Measurements from ENCODE around the gene CD276.

Gene CD276

GRCh38 chr15:73679180-73679579, 5.0 kb upstream of the CD276 start:
- no peak overlapping the region for H3K27ac ChIP-seq
- TF ChIP-seq ZFX (IDR thresholded peaks at IDR 0.05) = no peak
- no peak for TF ChIP-seq CTCF (conservative IDR thresholded peaks at IDR 0.05)

GRCh38 chr15:73679964-73680363, 4.2 kb upstream of the CD276 start:
- no peak overlapping the region for H3K27ac ChIP-seq
- TF ChIP-seq CTCF (conservative IDR thresholded peaks at IDR 0.05) = no peak
- no peak for TF ChIP-seq ZFX (IDR thresholded peaks at IDR 0.05)

- TF ChIP-seq ZFX (IDR thresholded peaks at IDR 0.05) = no peak
- TF ChIP-seq CTCF (conservative IDR thresholded peaks at IDR 0.05) = no peak
- H3K27ac ChIP-seq = no peak overlapping the region
Measured at GRCh38 chr15:73680549-73680948, 3.6 kb upstream of the CD276 start.

GRCh38 chr15:73681063-73681462, 3.1 kb upstream of the CD276 start:
- no peak for TF ChIP-seq ZFX (IDR thresholded peaks at IDR 0.05)
- no peak for TF ChIP-seq CTCF (conservative IDR thresholded peaks at IDR 0.05)

GRCh38 chr15:73681856-73682599, 2.2 kb upstream of the CD276 start:
- H3K27ac ChIP-seq = no peak overlapping the region
- TF ChIP-seq ZFX (IDR thresholded peaks at IDR 0.05) (no peak), CTCF (conservative IDR thresholded peaks at IDR 0.05) (no peak)

More at GRCh38 chr15:73681063-73681462, 3.1 kb upstream of the CD276 start:
- no peak overlapping the region for H3K27ac ChIP-seq

GRCh38 chr15:73682600-73683090, 1.5 kb upstream of the CD276 start:
- H3K27ac ChIP-seq = no peak overlapping the region
- TF ChIP-seq ZFX (IDR thresholded peaks at IDR 0.05) (no peak), CTCF (conservative IDR thresholded peaks at IDR 0.05) (no peak)

GRCh38 chr15:73683257-73683776, 866 bp upstream of the CD276 start:
- H3K27ac ChIP-seq = peak overlapping the region; percentile 97
- TF ChIP-seq ZFX (IDR thresholded peaks at IDR 0.05) (no peak), CTCF (conservative IDR thresholded peaks at IDR 0.05) (peak; percentile 59)

All from C4-2B (cell line).